Stimulated activated naive B cell treated with anti-CD40 and anti-IgM and Interleukin-4, amounts not matched to agents 10 μg/mL and 1 μg/mL and 100 μg/mL, for 72 hours (primary cell): Measurements from ENCODE around the gene CRELD1.
A peak's percentile ranks its signal among the peaks of the same experiment; 100 is the strongest.
"Not testable (repeated sequence)": the region's sequence is repeated elsewhere in the genome, so short reads cannot be mapped to it uniquely, and the experiment has no call there.

Experiments used
- ATAC-seq, 2 donors: fragments of 150-1000 bp; cut with Tn5 transposase; replicated peaks; 2 replicates each; pipeline ENCODE4 v1.10.0; 2021; ENCODE audit warnings: moderate library complexity in 1 of 2
- DNase-seq: peaks from one replicate; pipeline ENCODE4 v3.0.0; 2021
- H3K27ac Mint-ChIP-seq: one replicate; pipeline ENCODE4 v1.8.0; 2022; ENCODE audit warnings: mild to moderate bottlenecking, mixed read lengths
- H3K27me3 Mint-ChIP-seq, 2 donors: one replicate each; pipeline ENCODE4 v1.8.0; 2022; ENCODE audit warnings: mixed read lengths in 2 of 2
- H3K36me3 Mint-ChIP-seq, 2 donors: one replicate each; pipeline ENCODE4 v1.8.0; 2022; ENCODE audit warnings: mixed read lengths in 2 of 2, mild to moderate bottlenecking in 1 of 2
- H3K4me1 Mint-ChIP-seq, 2 donors: one replicate each; pipeline ENCODE4 v1.8.0; 2022; ENCODE audit warnings: mixed read lengths in 2 of 2, mild to moderate bottlenecking in 1 of 2
- H3K4me3 Mint-ChIP-seq, 2 donors: one replicate each; pipeline ENCODE4 v1.8.0; 2022; ENCODE audit warnings: mild to moderate bottlenecking in 2 of 2, mixed read lengths in 2 of 2, moderate library complexity in 1 of 2
- H3K9me3 Mint-ChIP-seq, 2 donors: one replicate each; pipeline ENCODE4 v1.8.0; 2022; ENCODE audit warnings: mixed read lengths in 2 of 2, mild to moderate bottlenecking in 1 of 2

CRELD1 gene, protein sequence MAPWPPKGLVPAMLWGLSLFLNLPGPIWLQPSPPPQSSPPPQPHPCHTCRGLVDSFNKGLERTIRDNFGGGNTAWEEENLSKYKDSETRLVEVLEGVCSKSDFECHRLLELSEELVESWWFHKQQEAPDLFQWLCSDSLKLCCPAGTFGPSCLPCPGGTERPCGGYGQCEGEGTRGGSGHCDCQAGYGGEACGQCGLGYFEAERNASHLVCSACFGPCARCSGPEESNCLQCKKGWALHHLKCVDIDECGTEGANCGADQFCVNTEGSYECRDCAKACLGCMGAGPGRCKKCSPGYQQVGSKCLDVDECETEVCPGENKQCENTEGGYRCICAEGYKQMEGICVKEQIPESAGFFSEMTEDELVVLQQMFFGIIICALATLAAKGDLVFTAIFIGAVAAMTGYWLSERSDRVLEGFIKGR

DNA sequence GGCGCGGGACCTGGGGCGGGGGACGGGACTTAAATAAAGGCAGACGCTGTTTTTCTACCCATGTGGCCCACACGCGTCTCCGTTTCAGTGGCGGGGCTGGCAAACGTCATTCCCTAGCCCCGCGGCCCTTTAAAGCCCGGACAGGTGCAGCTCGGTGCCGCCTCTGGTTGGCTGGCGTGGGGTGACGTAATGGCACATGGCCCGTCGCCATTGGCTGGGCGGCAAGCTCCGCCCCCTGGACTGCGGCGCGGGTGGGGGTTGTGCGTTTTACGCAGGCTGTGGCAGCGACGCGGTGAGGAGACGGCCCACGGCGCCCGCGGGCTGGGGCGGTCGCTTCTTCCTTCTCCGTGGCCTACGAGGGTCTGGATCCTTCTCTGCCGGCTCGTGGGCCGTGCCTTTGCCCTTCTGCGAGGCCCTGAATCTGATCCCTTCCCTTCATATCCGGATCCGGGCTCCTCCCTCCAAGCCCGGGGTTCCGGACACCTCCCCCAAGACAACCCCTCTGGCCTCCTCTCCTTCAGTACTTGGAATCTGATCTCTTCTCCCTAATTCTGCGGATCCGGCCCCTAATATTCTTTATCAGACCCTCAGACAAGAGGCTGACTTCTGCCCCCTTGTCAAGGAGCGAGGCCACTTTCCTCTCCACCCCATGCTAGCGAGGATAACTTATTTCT, at the start of gene CRELD1:
Gene CRELD1 (plus strand): TSS at position 274 of the 674 bp plus-strand sequence. CDS start 605 bp downstream, outside the sequence.
- peaks cover 26 to 27% of the 10 kb centered on the region in 2 donors for H3K36me3 Mint-ChIP-seq
- peaks cover 21 to 36% of the 10 kb centered on the region in 2 donors for H3K4me1 Mint-ChIP-seq
- H3K27ac Mint-ChIP-seq: peak within 1 kb of the TSS; percentile 98
- DNase-seq: peak; percentile 96
- peak within 1 kb of the TSS; percentile 96 to 99 for H3K4me3 Mint-ChIP-seq
- H3K27me3 Mint-ChIP-seq: no peaks in the 10 kb centered on the region
- ATAC-seq: peak; percentile 84 to 87
- no peaks in the 10 kb centered on the region for H3K9me3 Mint-ChIP-seq

DNA sequence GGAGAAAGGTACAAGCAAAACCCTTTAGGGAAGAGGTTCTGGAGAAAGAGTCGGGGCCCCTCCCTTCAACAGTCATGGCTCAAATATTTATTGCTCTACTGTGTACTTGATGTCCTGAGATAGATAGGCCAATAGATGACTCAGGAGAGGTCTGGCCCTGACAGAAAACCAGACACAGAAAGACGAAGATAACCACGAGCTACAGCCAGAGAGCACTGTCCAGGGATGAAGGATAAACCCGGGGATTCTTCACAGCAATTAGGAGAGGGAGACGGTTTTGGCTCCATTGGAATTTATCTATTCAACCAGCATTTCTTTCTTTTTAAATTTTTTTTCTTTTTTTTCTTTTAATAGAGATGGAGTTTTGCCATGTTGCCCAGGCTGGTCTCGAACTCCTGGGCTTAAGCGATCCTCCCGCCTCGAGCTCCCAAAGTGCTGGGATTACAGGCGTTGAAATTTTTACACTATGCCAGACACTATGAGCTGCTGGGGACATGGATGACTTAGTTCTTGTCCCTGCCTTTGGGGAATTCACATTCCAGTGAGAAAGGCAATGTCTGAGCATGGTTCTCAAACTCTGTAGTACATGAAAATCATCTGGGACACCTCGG, 49.0 kb upstream of the CRELD1 start:
- Mint-ChIP-seq H3K4me1 (peaks cover 2% of the 10 kb centered on the region in 2 donors), H3K9me3 (no peaks in the 10 kb centered on the region), H3K27ac (no peak overlapping the region), H3K36me3 (no peaks in the 10 kb centered on the region), H3K27me3 (peaks cover 3% of the 10 kb centered on the region in 2 donors), H3K4me3 (no peak overlapping the region)
- DNase-seq (no peak), ATAC-seq (no peak)

GRCh38 chr3:9886328-9886727, 47.3 kb upstream of the CRELD1 start:
- Mint-ChIP-seq H3K4me1 (peaks cover 5 to 9% of the 10 kb centered on the region in 2 donors), H3K9me3 (no peaks in the 10 kb centered on the region), H3K4me3 (no peak overlapping the region), H3K36me3 (peaks cover 2 to 3% of the 10 kb centered on the region in 2 donors), H3K27me3 (no peaks in the 10 kb centered on the region), H3K27ac (no peak overlapping the region)
- DNase-seq (no peak), ATAC-seq (no peak)

DNA sequence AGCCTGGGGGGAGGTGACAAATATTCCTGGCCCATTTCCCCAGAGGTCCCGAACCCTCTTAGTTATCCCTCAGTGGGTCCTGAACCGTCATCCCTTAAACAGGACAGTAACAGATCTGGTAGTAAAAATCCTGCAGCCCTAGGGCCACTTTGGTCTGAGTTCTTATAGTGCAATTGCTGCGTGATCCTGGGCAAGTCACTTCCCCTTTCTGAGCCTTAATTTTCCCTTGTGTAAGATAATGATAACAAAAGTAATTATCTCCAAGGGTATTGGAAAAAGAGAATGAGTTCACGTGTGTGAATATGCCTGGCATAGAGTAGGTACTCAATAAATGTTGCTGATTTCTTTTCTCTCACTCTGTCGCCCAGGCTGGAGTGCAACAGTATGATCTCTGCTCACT, 46.2 kb upstream of the CRELD1 start:
- peaks cover 2 to 3% of the 10 kb centered on the region in 2 donors for H3K9me3 Mint-ChIP-seq
- DNase-seq (no peak), ATAC-seq (no peak)
- H3K4me1 Mint-ChIP-seq: peaks cover 10 to 14% of the 10 kb centered on the region in 2 donors
- H3K27ac Mint-ChIP-seq: no peak overlapping the region
- peaks cover 8 to 12% of the 10 kb centered on the region in 2 donors for H3K36me3 Mint-ChIP-seq
- H3K27me3 Mint-ChIP-seq: no peaks in the 10 kb centered on the region
- no peak overlapping the region for H3K4me3 Mint-ChIP-seq

DNA sequence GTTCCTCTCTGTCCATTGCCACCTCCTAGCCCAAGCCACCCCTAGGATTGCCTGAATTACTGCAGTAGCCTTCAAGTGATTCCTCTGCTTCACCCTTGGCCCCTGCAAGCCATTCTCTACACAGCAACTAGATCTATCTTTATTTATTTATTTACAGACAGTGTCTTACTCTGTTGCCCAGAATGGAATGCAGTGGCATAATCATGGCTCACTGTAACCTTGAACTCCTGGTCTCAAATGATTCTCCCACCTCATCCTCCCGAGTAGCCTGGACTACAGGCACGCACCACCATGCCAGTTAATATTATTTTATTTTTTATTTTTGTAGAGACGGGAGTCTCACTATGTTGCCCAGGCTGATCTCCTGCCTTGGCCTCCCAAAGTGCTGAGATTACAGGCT, 45.1 kb upstream of the CRELD1 start:
- Mint-ChIP-seq H3K4me1 (peaks cover 18 to 25% of the 10 kb centered on the region in 2 donors), H3K27ac (no peak overlapping the region), H3K36me3 (peaks cover 16 to 21% of the 10 kb centered on the region in 2 donors), H3K4me3 (no peak overlapping the region), H3K27me3 (no peaks in the 10 kb centered on the region), H3K9me3 (peaks cover 2 to 3% of the 10 kb centered on the region in 2 donors)
- DNase-seq: no peak
- no peak for ATAC-seq

GRCh38 chr3:9889405-9889804, 44.2 kb upstream of the CRELD1 start:
- peaks cover 24 to 28% of the 10 kb centered on the region in 2 donors for H3K36me3 Mint-ChIP-seq
- ATAC-seq (no peak), DNase-seq (no peak)
- peaks cover 2 to 3% of the 10 kb centered on the region in 2 donors for H3K9me3 Mint-ChIP-seq
- H3K4me3 Mint-ChIP-seq: no peak overlapping the region
- no peak overlapping the region for H3K27ac Mint-ChIP-seq
- peaks cover 26 to 32% of the 10 kb centered on the region in 2 donors for H3K4me1 Mint-ChIP-seq
- H3K27me3 Mint-ChIP-seq: no peaks in the 10 kb centered on the region

DNA sequence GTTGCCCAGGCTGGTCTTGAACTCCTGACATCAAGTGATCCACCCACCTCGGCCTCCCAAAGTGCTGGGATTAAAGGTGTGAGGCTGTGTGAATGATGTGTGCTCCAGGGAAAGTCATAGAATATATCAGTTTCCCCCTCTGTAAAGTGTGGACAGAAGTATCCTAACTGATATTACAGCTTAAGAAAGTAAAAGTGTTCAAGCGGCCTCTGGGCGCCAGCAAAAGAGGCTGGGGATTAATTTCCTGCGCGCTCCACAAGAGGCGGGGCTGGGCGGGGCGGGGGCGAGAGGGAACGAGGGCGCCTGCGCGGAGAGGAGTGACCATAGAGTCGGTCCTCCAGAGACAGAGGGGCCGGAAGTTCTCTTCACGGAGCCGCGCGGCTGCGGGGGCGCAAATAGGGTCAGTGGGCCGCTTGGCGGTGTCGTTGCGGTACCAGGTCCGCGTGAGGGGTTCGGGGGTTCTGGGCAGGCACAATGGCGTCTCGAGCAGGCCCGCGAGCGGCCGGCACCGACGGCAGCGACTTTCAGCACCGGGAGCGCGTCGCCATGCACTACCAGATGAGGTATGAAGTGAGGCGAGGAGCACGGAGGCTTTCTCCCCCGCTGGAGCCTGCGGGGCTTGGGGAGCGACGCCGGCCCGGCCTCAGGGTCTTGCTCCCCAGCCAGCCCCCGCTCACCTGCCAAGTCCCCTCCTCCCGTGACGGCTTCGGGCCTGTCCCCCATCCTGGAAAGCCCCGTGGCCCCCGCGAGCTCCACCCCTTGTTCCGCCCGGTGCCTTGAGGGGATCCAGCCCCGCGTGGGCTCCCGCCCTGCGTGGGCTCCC, 43.2 kb upstream of the CRELD1 start, which contains the start of gene JAGN1:
Gene JAGN1 (plus strand): TSS at position 362 of the 823 bp plus-strand sequence. CDS start 113 bp downstream, at position 475.
- Mint-ChIP-seq H3K4me1 (peaks cover 32 to 40% of the 10 kb centered on the region in 2 donors), H3K36me3 (peaks cover 30 to 34% of the 10 kb centered on the region in 2 donors), H3K4me3 (peak within 1 kb of the TSS; percentile 98 to 99), H3K27me3 (no peaks in the 10 kb centered on the region), H3K9me3 (peaks cover 5 to 7% of the 10 kb centered on the region in 2 donors), H3K27ac (peak within 1 kb of the TSS; percentile 100)
- DNase-seq (peak; percentile 84), ATAC-seq (peak; percentile 85 to 87)

DNA sequence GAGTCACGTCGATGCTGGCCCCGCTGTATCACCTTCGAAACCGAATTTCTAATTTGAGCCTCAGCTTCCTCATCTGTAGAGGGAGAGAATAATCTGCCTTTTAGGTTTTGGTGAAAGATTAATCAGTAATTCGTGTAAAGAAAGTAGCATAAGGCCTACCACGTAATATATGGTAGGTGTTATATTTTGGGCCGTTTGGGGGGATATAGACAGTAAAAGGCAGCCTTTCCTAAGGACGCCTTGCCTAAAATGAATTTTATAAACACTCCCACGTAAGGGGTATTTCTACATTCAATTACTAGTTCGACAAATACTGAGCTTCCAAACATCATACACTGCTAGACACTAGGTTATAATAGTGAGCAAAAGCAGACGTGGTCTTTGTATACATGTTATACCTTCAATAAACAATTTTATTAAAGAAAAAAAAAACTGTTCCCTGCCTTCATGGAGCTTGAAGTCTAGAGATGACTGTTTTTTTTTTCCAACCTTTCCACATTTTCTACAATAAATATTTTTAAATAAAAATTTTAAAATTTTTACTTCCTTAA, 42.5 kb upstream of the CRELD1 start:
- Mint-ChIP-seq H3K9me3 (peaks cover 5 to 7% of the 10 kb centered on the region in 2 donors), H3K27me3 (no peaks in the 10 kb centered on the region), H3K27ac (peak overlapping the region; percentile 100), H3K4me3 (peak overlapping the region; percentile 98 to 99), H3K36me3 (peaks cover 34 to 37% of the 10 kb centered on the region in 2 donors), H3K4me1 (peaks cover 33 to 45% of the 10 kb centered on the region in 2 donors)
- DNase-seq (no peak), ATAC-seq (no peak)

GRCh38 chr3:9893739-9894138, 39.9 kb upstream of the CRELD1 start:
- ATAC-seq (no peak), DNase-seq (no peak)
- H3K4me3 Mint-ChIP-seq: no peak overlapping the region
- H3K27me3 Mint-ChIP-seq: no peaks in the 10 kb centered on the region
- H3K27ac Mint-ChIP-seq: peak overlapping the region; percentile 76
- peaks cover 44 to 59% of the 10 kb centered on the region in 2 donors for H3K4me1 Mint-ChIP-seq
- peaks cover 5 to 7% of the 10 kb centered on the region in 2 donors for H3K9me3 Mint-ChIP-seq
- peaks cover 38 to 42% of the 10 kb centered on the region in 2 donors for H3K36me3 Mint-ChIP-seq

- not testable (repeated sequence) for ATAC-seq, H3K27me3 Mint-ChIP-seq, H3K4me3 Mint-ChIP-seq, H3K27ac Mint-ChIP-seq, DNase-seq, H3K9me3 Mint-ChIP-seq
- H3K4me1 Mint-ChIP-seq: peaks cover 41 to 56% of the 10 kb centered on the region in 2 donors
- peaks cover 36 to 42% of the 10 kb centered on the region in 2 donors for H3K36me3 Mint-ChIP-seq
Observed at GRCh38 chr3:9895715-9896114, 37.9 kb upstream of the CRELD1 start.

DNA sequence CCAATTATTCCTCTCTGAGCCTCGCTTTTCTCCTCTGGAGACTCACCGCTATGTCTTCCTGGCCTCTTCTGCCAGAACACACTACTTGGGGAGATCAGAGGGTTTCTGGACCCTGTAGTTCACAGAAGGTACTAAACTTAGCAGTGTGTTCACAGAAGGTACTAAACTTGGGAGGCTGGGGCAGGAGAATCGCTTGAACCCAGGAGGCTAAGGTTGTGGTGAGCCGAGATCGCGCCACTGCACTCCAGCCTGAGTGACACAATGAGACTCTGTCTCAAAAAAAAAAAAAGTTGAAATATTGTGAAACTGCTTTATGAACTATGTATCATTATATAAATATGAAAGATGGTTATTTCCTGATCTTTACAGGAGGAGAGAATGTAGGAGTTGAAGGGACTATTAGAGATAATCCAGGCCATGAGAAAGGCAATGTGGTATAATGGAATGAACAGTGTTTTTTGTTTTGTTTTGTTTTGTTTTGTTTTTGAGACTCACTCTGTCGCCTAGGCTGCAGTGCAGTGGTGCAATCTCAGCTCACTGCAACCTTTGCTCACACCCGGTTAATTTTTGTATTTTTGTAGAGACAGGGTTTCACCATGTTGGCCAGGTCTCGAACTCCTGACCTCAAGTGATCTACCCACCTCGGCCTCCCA, 36.8 kb upstream of the CRELD1 start:
- Mint-ChIP-seq H3K4me1 (peaks cover 37 to 56% of the 10 kb centered on the region in 2 donors), H3K36me3 (peaks cover 36% of the 10 kb centered on the region in 2 donors)
- not testable (repeated sequence) for DNase-seq, H3K27ac Mint-ChIP-seq, H3K9me3 Mint-ChIP-seq, H3K4me3 Mint-ChIP-seq, ATAC-seq, H3K27me3 Mint-ChIP-seq

DNA sequence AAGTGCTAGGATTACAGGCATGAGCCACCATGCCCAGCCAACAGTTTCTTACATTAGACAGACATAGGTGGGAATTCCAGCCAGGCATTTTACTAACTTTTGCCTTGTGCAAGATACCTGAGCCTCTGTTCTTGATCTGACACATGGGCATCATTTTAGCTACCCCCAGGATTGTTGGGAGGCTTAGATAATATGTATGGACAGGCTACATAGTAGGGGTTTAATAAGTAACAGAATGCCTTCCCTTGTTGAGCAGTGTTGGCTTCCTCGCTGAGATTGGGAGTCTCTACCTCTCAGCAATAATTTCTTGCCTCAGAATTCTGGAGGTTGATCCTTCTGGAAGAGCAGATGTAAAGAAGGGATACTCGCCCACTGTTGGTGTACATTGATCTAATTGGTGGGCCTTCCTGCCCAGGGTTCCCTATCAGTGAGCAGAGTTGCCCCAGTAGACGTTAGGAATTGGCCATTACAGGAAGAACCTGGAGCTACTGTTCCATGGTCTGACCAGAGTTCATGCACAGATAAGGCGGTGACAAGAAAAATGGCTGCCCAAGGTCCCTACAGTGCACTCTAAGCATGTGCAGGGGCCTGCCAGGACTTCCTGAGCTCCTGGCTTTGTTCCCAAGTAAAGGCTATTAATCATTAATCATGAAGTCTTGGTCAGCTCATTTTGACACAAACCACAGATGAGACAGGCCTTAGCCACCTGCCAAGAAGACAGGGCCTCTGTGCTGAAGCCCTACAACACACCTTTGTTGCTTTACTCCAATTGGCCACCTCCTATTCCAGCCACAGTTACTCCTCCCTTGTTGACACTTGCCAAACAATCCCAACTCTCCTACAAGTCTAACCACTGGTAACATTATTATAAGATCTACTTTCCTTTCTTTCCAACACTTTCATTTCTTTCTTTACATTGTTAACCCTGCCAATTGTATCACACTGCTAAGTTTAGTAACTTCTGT, 35.9 kb upstream of the CRELD1 start:
- Mint-ChIP-seq H3K4me1 (peaks cover 33 to 56% of the 10 kb centered on the region in 2 donors), H3K36me3 (peaks cover 29% of the 10 kb centered on the region in 2 donors), H3K27ac (no peak overlapping the region), H3K27me3 (no peaks in the 10 kb centered on the region), H3K4me3 (no peak overlapping the region), H3K9me3 (peaks cover 3 to 4% of the 10 kb centered on the region in 2 donors)
- no peak for DNase-seq
- ATAC-seq: peak in 1 of 2 donors; percentile 22
